Ascending aorta (tissue), 2 donors: Measurements from ENCODE around the gene C11orf97. TPM values are rescaled to one million over a fixed set of nuclear protein-coding genes. Genes with fewer than 3 reads are reported as not detected.

Source experiments
- DNase-seq, 2 donors: peaks; one replicate each; pipeline ENCODE4 v3.0.0-alpha.2; 2019; ENCODE audit warnings: low spot score in 2 of 2
- H3K27ac ChIP-seq, 2 donors: fragments of 200-600 bp; sonication (generic); one replicate each; pipeline ENCODE4 v1.5.1; 2016 to 2017; ENCODE audit warnings: mild to moderate bottlenecking in 1 of 2
- H3K27me3 ChIP-seq: fragments of 200-600 bp; sonication (generic); one replicate; pipeline ENCODE4 v1.5.1; 2017
- H3K36me3 ChIP-seq, 2 donors: fragments of 200-600 bp; sonication (generic); one replicate each; pipeline ENCODE4 v1.5.1; 2016
- H3K4me1 ChIP-seq, 2 donors: fragments of 200-600 bp; sonication (generic); one replicate each; pipeline ENCODE4 v1.5.1; 2016 to 2017; ENCODE audit warnings: mild to moderate bottlenecking in 1 of 2
- H3K4me3 ChIP-seq, 2 donors: fragments of 200-600 bp; sonication (generic); one replicate each; pipeline ENCODE4 v1.5.1; 2016 to 2017; ENCODE audit warnings: mild to moderate bottlenecking in 1 of 2
- H3K9me3 ChIP-seq, 2 donors: fragments of 200-600 bp; sonication (generic); one replicate each; pipeline ENCODE4 v1.5.1; 2016
- intact Hi-C: fragments of 100-400 bp; cut with DNase I; formaldehyde crosslinking; loops from one replicate; pipeline ENCODE4 v1.15.1; 2023
- total RNA-seq: library from RNA; depleted of rRNA; stranded (reverse); fragments of >200 nt; gene quantifications from one replicate; pipeline ENCODE4 v1.1.0, GENCODE V29; 2016
- TF ChIP-seq, protein P1 (sequence below), 3 experiments: fragments of 200-600 bp in 2 of 3; fragments of 450-650 bp in 1 of 3; sonication (generic) in 2 of 3; IDR thresholded peaks; one replicate each; pipeline ENCODE4 v1.5.1; 2016 to 2019; ENCODE audit warnings: antibody characterized with exemption in 3 of 3, mild to moderate bottlenecking in 1 of 3, moderate library complexity in 1 of 3

C11orf97 gene
- total RNA-seq, 1 donor from 2014 or later = not detected

GRCh38 chr11:94518300-94518699 lies 6.0 kb downstream of the C11orf97 start:
- Histone ChIP-seq H3K4me3 (no peak overlapping the region), H3K27me3 (no peaks in the 10 kb centered on the region), H3K27ac (no peak overlapping the region), H3K36me3 (no peaks in the 10 kb centered on the region), H3K9me3 (no peaks in the 10 kb centered on the region), H3K4me1 (no peaks in the 10 kb centered on the region)
- intact Hi-C loops = no loop called here
- TF ChIP-seq, protein P1, sequence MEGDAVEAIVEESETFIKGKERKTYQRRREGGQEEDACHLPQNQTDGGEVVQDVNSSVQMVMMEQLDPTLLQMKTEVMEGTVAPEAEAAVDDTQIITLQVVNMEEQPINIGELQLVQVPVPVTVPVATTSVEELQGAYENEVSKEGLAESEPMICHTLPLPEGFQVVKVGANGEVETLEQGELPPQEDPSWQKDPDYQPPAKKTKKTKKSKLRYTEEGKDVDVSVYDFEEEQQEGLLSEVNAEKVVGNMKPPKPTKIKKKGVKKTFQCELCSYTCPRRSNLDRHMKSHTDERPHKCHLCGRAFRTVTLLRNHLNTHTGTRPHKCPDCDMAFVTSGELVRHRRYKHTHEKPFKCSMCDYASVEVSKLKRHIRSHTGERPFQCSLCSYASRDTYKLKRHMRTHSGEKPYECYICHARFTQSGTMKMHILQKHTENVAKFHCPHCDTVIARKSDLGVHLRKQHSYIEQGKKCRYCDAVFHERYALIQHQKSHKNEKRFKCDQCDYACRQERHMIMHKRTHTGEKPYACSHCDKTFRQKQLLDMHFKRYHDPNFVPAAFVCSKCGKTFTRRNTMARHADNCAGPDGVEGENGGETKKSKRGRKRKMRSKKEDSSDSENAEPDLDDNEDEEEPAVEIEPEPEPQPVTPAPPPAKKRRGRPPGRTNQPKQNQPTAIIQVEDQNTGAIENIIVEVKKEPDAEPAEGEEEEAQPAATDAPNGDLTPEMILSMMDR (IDR thresholded peaks at IDR 0.05) = no peak
- no peak for DNase-seq

GRCh38 chr11:94519478-94520084 lies 7.3 kb downstream of the C11orf97 start:
- TF ChIP-seq, protein P1 (IDR thresholded peaks at IDR 0.05) = peak; percentile 50 to 71 (median 53)
- no peak overlapping the region for H3K4me3 ChIP-seq
- no peaks in the 10 kb centered on the region for H3K27me3 ChIP-seq
- no peaks in the 10 kb centered on the region for H3K4me1 ChIP-seq
- no peak for DNase-seq
- intact Hi-C loops = loop anchor here (1.0 kb wide), 1 partner anchor 44 kb away; no protein-coding TSS in a partner anchor
- no peaks in the 10 kb centered on the region for H3K9me3 ChIP-seq
- peak overlapping the region in 1 of 2 donors; percentile 16 for H3K27ac ChIP-seq
- no peaks in the 10 kb centered on the region for H3K36me3 ChIP-seq

- Histone ChIP-seq H3K27ac (no peak overlapping the region), H3K4me3 (no peak overlapping the region), H3K4me1 (no peaks in the 10 kb centered on the region), H3K36me3 (no peaks in the 10 kb centered on the region), H3K27me3 (no peaks in the 10 kb centered on the region), H3K9me3 (no peaks in the 10 kb centered on the region)
- no peak for DNase-seq
- intact Hi-C loops = no loop called here
- TF ChIP-seq, protein P1 (IDR thresholded peaks at IDR 0.05) = peak; percentile 6 to 33 (median 13)
These were observed 9.4 kb downstream of the C11orf97 start for GRCh38 chr11:94521684-94522083.

DNA sequence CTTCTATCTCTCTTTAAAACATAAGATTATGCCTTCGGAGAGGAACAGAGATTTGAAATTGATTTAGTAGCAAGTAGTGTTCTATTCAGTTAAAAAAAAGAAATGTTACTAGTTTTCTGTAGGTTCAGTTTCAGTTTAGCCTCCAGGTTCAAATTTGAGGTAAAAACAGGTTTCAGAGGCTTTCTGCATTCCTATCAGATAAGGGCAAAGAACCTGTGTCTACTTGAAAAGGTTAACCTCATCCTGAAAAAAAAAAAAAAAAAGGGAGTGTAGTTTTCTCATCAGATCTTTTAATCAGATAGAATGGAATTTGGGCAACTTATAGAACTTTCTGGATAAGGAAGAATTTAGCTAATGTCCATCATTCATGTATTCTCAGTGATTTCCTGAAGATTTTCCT lies 12.1 kb downstream of the C11orf97 start:
- intact Hi-C loops = no loop called here
- Histone ChIP-seq H3K27me3 (no peaks in the 10 kb centered on the region), H3K9me3 (no peaks in the 10 kb centered on the region), H3K36me3 (no peaks in the 10 kb centered on the region), H3K27ac (no peak overlapping the region), H3K4me3 (no peak overlapping the region), H3K4me1 (no peaks in the 10 kb centered on the region)
- TF ChIP-seq, protein P1 (IDR thresholded peaks at IDR 0.05) = no peak
- DNase-seq = no peak

GRCh38 chr11:94525546-94526324 lies 13.5 kb downstream of the C11orf97 start:
- H3K9me3 ChIP-seq = no peaks in the 10 kb centered on the region
- no peaks in the 10 kb centered on the region for H3K36me3 ChIP-seq
- no peak overlapping the region for H3K4me3 ChIP-seq
- peak in 1 of 2 donors; percentile 76 for DNase-seq
- no peak overlapping the region for H3K27ac ChIP-seq
- no peaks in the 10 kb centered on the region for H3K27me3 ChIP-seq
- H3K4me1 ChIP-seq = no peaks in the 10 kb centered on the region
- TF ChIP-seq, protein P1 (IDR thresholded peaks at IDR 0.05) = no peak
- intact Hi-C loops = no loop called here
